SJCRH30 (cell line): ENCODE results near the gene C3. TPM values are rescaled to one million over a fixed set of nuclear protein-coding genes. Genes with fewer than 3 reads are reported as not detected.
A peak's percentile ranks its signal among the peaks of the same experiment; 100 is the strongest.

Source experiments
- DNase-seq, 2 experiments: peaks; one replicate each; pipeline ENCODE4 v3.0.0-alpha.2; 2015 to 2020
- H3K27ac ChIP-seq: fragments of 250-450 bp; sonication (Bioruptor Pico); 2 replicates; pipeline ENCODE4 v1.5.1; 2020; ENCODE audit warnings: mild to moderate bottlenecking, moderate library complexity
- H3K27me3 ChIP-seq: fragments of 250-450 bp; sonication (Bioruptor Pico); 2 replicates; pipeline ENCODE4 v1.5.1; 2020; ENCODE audit warnings: mild to moderate bottlenecking, moderate library complexity
- H3K36me3 ChIP-seq: fragments of 250-450 bp; sonication (Bioruptor Pico); 2 replicates; pipeline ENCODE4 v1.5.1; 2020; ENCODE audit warnings: mild to moderate bottlenecking, moderate library complexity
- H3K4me1 ChIP-seq: fragments of 250-450 bp; sonication (Bioruptor Pico); 2 replicates; pipeline ENCODE4 v1.5.1; 2020; ENCODE audit warnings: mild to moderate bottlenecking, moderate library complexity
- H3K4me3 ChIP-seq: fragments of 250-450 bp; sonication (Bioruptor Pico); 2 replicates; pipeline ENCODE4 v1.5.1; 2020; ENCODE audit warnings: mild to moderate bottlenecking, moderate library complexity
- H3K9me3 ChIP-seq: fragments of 250-450 bp; sonication (Bioruptor Pico); replicated peaks from 2 replicates; pipeline ENCODE4 v1.5.1; 2020; ENCODE audit warnings: mild to moderate bottlenecking, moderate library complexity
- total RNA-seq: library from RNA; depleted of rRNA; stranded (reverse); fragments of >200 nt; shearing (Covaris generic); gene quantifications from 2 replicates; pipeline ENCODE4 v1.2.3, GENCODE V29; 2014

The C3 gene
- total RNA-seq, 1 experiment from 2014 or later: not detected

GRCh38 chr19:6729573-6730152 lies 9.2 kb upstream of the C3 start:
- no peaks in the 10 kb centered on the region for H3K4me1 ChIP-seq
- no peak overlapping the region for H3K4me3 ChIP-seq
- H3K36me3 ChIP-seq: no peaks in the 10 kb centered on the region
- DNase-seq: no peak
- no peaks in the 10 kb centered on the region for H3K9me3 ChIP-seq
- H3K27me3 ChIP-seq: no peaks in the 10 kb centered on the region; the same call in 1 of the 2 replicates
- H3K27ac ChIP-seq: no peak overlapping the region

- no peak overlapping the region for H3K27ac ChIP-seq
- no peak for DNase-seq
- H3K4me3 ChIP-seq: no peak overlapping the region
- no peaks in the 10 kb centered on the region for H3K9me3 ChIP-seq
- peaks cover 4% of the 10 kb centered on the region; the same call in 1 of the 2 replicates for H3K27me3 ChIP-seq
- H3K4me1 ChIP-seq: no peaks in the 10 kb centered on the region
- H3K36me3 ChIP-seq: no peaks in the 10 kb centered on the region
These were observed 7.9 kb upstream of the C3 start for GRCh38 chr19:6728346-6728745.

- no peak for DNase-seq
- Histone ChIP-seq H3K27ac (no peak overlapping the region), H3K9me3 (no peaks in the 10 kb centered on the region), H3K27me3 (peaks cover 8% of the 10 kb centered on the region; the same call in 1 of the 2 replicates), H3K36me3 (no peaks in the 10 kb centered on the region), H3K4me1 (no peaks in the 10 kb centered on the region), H3K4me3 (no peak overlapping the region)
These were observed 5.2 kb upstream of the C3 start for GRCh38 chr19:6725513-6726231.

- Histone ChIP-seq H3K27ac (no peak overlapping the region), H3K27me3 (peaks cover 8% of the 10 kb centered on the region; the same call in 1 of the 2 replicates), H3K9me3 (no peaks in the 10 kb centered on the region), H3K4me3 (no peak overlapping the region), H3K36me3 (no peaks in the 10 kb centered on the region), H3K4me1 (no peaks in the 10 kb centered on the region)
- no peak for DNase-seq
These were observed 4.4 kb upstream of the C3 start for GRCh38 chr19:6724631-6725492.

- peaks cover 8% of the 10 kb centered on the region; the same call in 1 of the 2 replicates for H3K27me3 ChIP-seq
- no peaks in the 10 kb centered on the region for H3K9me3 ChIP-seq
- H3K27ac ChIP-seq: no peak overlapping the region
- no peaks in the 10 kb centered on the region for H3K36me3 ChIP-seq
- no peaks in the 10 kb centered on the region for H3K4me1 ChIP-seq
- no peak for DNase-seq
- H3K4me3 ChIP-seq: no peak overlapping the region
These were observed 3.3 kb upstream of the C3 start for GRCh38 chr19:6723738-6724137.

GRCh38 chr19:6723108-6723618 lies 2.7 kb upstream of the C3 start:
- H3K27me3 ChIP-seq: peaks cover 8% of the 10 kb centered on the region; the same call in 1 of the 2 replicates
- no peak for DNase-seq
- no peak overlapping the region for H3K4me3 ChIP-seq
- no peaks in the 10 kb centered on the region for H3K36me3 ChIP-seq
- no peaks in the 10 kb centered on the region for H3K4me1 ChIP-seq
- H3K9me3 ChIP-seq: no peaks in the 10 kb centered on the region
- no peak overlapping the region for H3K27ac ChIP-seq

GRCh38 chr19:6721773-6722172 lies 1.3 kb upstream of the C3 start:
- H3K36me3 ChIP-seq: no peaks in the 10 kb centered on the region
- H3K4me1 ChIP-seq: no peaks in the 10 kb centered on the region
- DNase-seq: no peak
- H3K4me3 ChIP-seq: no peak overlapping the region
- no peaks in the 10 kb centered on the region for H3K9me3 ChIP-seq
- H3K27me3 ChIP-seq: peaks cover 8% of the 10 kb centered on the region; the same call in 1 of the 2 replicates
- no peak overlapping the region for H3K27ac ChIP-seq

- Histone ChIP-seq H3K27me3 (peaks cover 8% of the 10 kb centered on the region; the same call in 1 of the 2 replicates), H3K36me3 (no peaks in the 10 kb centered on the region)
- no peak for DNase-seq
These were observed 656 bp upstream of the C3 start for GRCh38 chr19:6721138-6721474.

GRCh38 chr19:6719992-6720368 lies 470 bp downstream of the C3 start:
- Histone ChIP-seq H3K4me3 (no peak overlapping the region), H3K27ac (no peak overlapping the region), H3K36me3 (no peaks in the 10 kb centered on the region), H3K27me3 (0 out of 2 replicates have a peak, but pooled peaks cover 8% of the 10 kb centered on the region), H3K4me1 (no peaks in the 10 kb centered on the region), H3K9me3 (no peaks in the 10 kb centered on the region)
- DNase-seq: no peak

More at GRCh38 chr19:6721138-6721474, 656 bp upstream of the C3 start:
- no peak overlapping the region for H3K27ac ChIP-seq
- no peaks in the 10 kb centered on the region for H3K9me3 ChIP-seq
- no peaks in the 10 kb centered on the region for H3K4me1 ChIP-seq
- H3K4me3 ChIP-seq: no peak overlapping the region

- 0 out of 2 replicates have a peak, but pooled peaks cover 7% of the 10 kb centered on the region for H3K27me3 ChIP-seq
- no peak overlapping the region for H3K4me3 ChIP-seq
- H3K9me3 ChIP-seq: no peaks in the 10 kb centered on the region
- H3K36me3 ChIP-seq: no peaks in the 10 kb centered on the region
- H3K27ac ChIP-seq: no peak overlapping the region
- H3K4me1 ChIP-seq: no peaks in the 10 kb centered on the region
- no peak for DNase-seq
These were observed 949 bp downstream of the C3 start for GRCh38 chr19:6719540-6719861.

- Histone ChIP-seq H3K27ac (no peak overlapping the region), H3K4me3 (no peak overlapping the region)
- DNase-seq: peak; percentile 29 to 33
These were observed 1.5 kb downstream of the C3 start for GRCh38 chr19:6718741-6719539.

GRCh38 chr19:6718111-6718740 lies 2.2 kb downstream of the C3 start:
- Histone ChIP-seq H3K4me1 (no peaks in the 10 kb centered on the region), H3K27me3 (0 out of 2 replicates have a peak, but pooled peaks cover 4% of the 10 kb centered on the region), H3K9me3 (no peaks in the 10 kb centered on the region), H3K27ac (no peak overlapping the region), H3K36me3 (no peaks in the 10 kb centered on the region), H3K4me3 (no peak overlapping the region)
- no peak for DNase-seq

More at GRCh38 chr19:6718741-6719539, 1.5 kb downstream of the C3 start:
- no peaks in the 10 kb centered on the region for H3K36me3 ChIP-seq
- H3K9me3 ChIP-seq: no peaks in the 10 kb centered on the region
- H3K27me3 ChIP-seq: 0 out of 2 replicates have a peak, but pooled peaks cover 4% of the 10 kb centered on the region
- H3K4me1 ChIP-seq: no peaks in the 10 kb centered on the region

- Histone ChIP-seq H3K9me3 (no peaks in the 10 kb centered on the region), H3K27me3 (0 out of 2 replicates have a peak, but pooled peaks cover 4% of the 10 kb centered on the region), H3K36me3 (no peaks in the 10 kb centered on the region), H3K4me1 (no peaks in the 10 kb centered on the region), H3K4me3 (no peak overlapping the region), H3K27ac (no peak overlapping the region)
- DNase-seq: no peak
These were observed 2.9 kb downstream of the C3 start for GRCh38 chr19:6717441-6717971.
